B cell (primary cell): Measurements from ENCODE around the gene ST7L. TPM values are rescaled to one million over a fixed set of nuclear protein-coding genes. Genes with fewer than 3 reads are reported as not detected.

ENCODE experiments used
- ATAC-seq: fragments of 200-7000 bp; cut with Tn5 transposase; one replicate; pipeline ENCODE4 v1.10.0; 2021; ENCODE audit warnings: low read depth, mild to moderate bottlenecking, moderate number of reproducible peaks, moderate library complexity
- CTCF ChIA-PET: fragments of 350-600 bp; sonication (Branson Sonifier 250); formaldehyde crosslinking; loops from one replicate; lab custom pipeline; 2021; ENCODE audit warnings: antibody characterized with exemption, inconsistent platforms; lab: Charles Lee
- POLR2A ChIA-PET: fragments of 350-600 bp; sonication (Branson Sonifier 250); formaldehyde crosslinking; loops from one replicate; lab custom pipeline; 2021; ENCODE audit warnings: antibody characterized with exemption; lab: Charles Lee
- DNase-seq: peaks from one replicate; pipeline ENCODE4 v3.0.0; 2013
- H2AFZ ChIP-seq: 2 replicates; pipeline ENCODE4 v1.6.1; 2012; ENCODE audit warnings: mild to moderate bottlenecking, low read depth, low read length; ENCODE audit not compliant: insufficient read depth, poor library complexity, severe bottlenecking
- H3K27ac ChIP-seq, 2 donors: 1 replicate in 1 of 2; 2 replicates in 1 of 2; pipeline ENCODE4 v1.5.1; 2012 to 2013; ENCODE audit warnings: low read length in 2 of 2, mild to moderate bottlenecking in 2 of 2, moderate library complexity in 1 of 2
- H3K27me3 ChIP-seq, 4 experiments: fragments of 200-600 bp in 1 of 4; sonication (generic) in 1 of 4; replicated peaks in 1 of 4; 1 replicate in 2 of 4; 2 replicates in 2 of 4; pipeline versions ENCODE4 v1.6.1 to v1.7.0; 2013 to 2016; ENCODE audit warnings: low read length in 3 of 4, mild to moderate bottlenecking in 2 of 4, mixed read lengths in 1 of 4, moderate library complexity in 1 of 4; ENCODE audit not compliant: insufficient read depth in 4 of 4, control insufficient read depth in 3 of 4; ENCODE audit errors: control extremely low read depth in 1 of 4
- H3K36me3 ChIP-seq, 2 experiments: replicated peaks in 1 of 2; 1 replicate in 1 of 2; 2 replicates in 1 of 2; pipeline versions ENCODE4 v1.6.1 to v1.7.1; 2013; ENCODE audit warnings: low read length in 1 of 2; ENCODE audit not compliant: insufficient read depth in 2 of 2, control insufficient read depth in 1 of 2; ENCODE audit errors: control extremely low read depth in 1 of 2, extremely low read depth in 1 of 2
- H3K4me1 ChIP-seq, 2 donors: fragments of 200-600 bp in 1 of 2; sonication (generic) in 1 of 2; 1 replicate in 1 of 2; 2 replicates in 1 of 2; pipeline versions ENCODE4 v1.5.1 to v1.6.1; 2013 to 2017; ENCODE audit warnings: low read length in 2 of 2; ENCODE audit not compliant: control insufficient read depth in 2 of 2, insufficient read depth in 2 of 2
- H3K4me2 ChIP-seq: replicated peaks from 2 replicates; pipeline ENCODE3; 2012; ENCODE audit warnings: mild to moderate bottlenecking, low read depth, low read length; ENCODE audit not compliant: poor library complexity, severe bottlenecking
- H3K4me3 ChIP-seq, 5 experiments: fragments of 200-600 bp in 1 of 5; sonication (generic) in 1 of 5; 1 replicate in 3 of 5; 2 replicates in 2 of 5; pipeline versions ENCODE4 v1.5.1 to v1.7.0; 2011 to 2016; ENCODE audit warnings: low read length in 4 of 5, mild to moderate bottlenecking in 4 of 5, low read depth in 2 of 5, control low read depth in 1 of 5, moderate library complexity in 1 of 5; ENCODE audit not compliant: insufficient read depth in 1 of 5; ENCODE audit errors: control extremely low read depth in 1 of 5, extremely low read depth in 1 of 5
- H3K79me2 ChIP-seq: fragments of 200-600 bp; sonication (generic); one replicate; pipeline ENCODE4 v1.6.0; 2016; ENCODE audit warnings: low read length; ENCODE audit not compliant: control insufficient read depth, insufficient read depth
- H3K9ac ChIP-seq: fragments of 200-600 bp; sonication (generic); 2 replicates; pipeline ENCODE4 v1.6.1; 2017; ENCODE audit warnings: mild to moderate bottlenecking, low read length, moderate library complexity
- H3K9me3 ChIP-seq, 3 donors: one replicate each; pipeline versions ENCODE4 v1.6.1 to v1.7.1; 2013; ENCODE audit warnings: low read length in 2 of 3; ENCODE audit not compliant: control insufficient read depth in 2 of 3, insufficient read depth in 1 of 3; ENCODE audit errors: control extremely low read depth in 1 of 3
- H4K20me1 ChIP-seq: 2 replicates; pipeline ENCODE4 v1.6.0; 2012; ENCODE audit warnings: mild to moderate bottlenecking, low read length; ENCODE audit not compliant: insufficient read depth, control insufficient read depth, poor library complexity, severe bottlenecking
- H3K27ac Mint-ChIP-seq: one replicate; pipeline ENCODE4 v1.8.0; 2021; ENCODE audit warnings: mixed read lengths
- H3K27me3 Mint-ChIP-seq: one replicate; pipeline ENCODE4 v1.8.0; 2021; ENCODE audit warnings: mixed read lengths
- H3K4me1 Mint-ChIP-seq: one replicate; pipeline ENCODE4 v1.8.0; 2021; ENCODE audit warnings: mixed read lengths
- H3K4me3 Mint-ChIP-seq: one replicate; pipeline ENCODE4 v1.8.0; 2021; ENCODE audit warnings: mixed read lengths
- H3K9me3 Mint-ChIP-seq: one replicate; pipeline ENCODE4 v1.8.0; 2022; ENCODE audit warnings: mixed read lengths; ENCODE audit not compliant: insufficient read depth
- EZH2 ChIP-seq: IDR thresholded peaks from 2 replicates; pipeline ENCODE4 v1.6.1; 2012; ENCODE audit warnings: borderline replicate concordance, low read depth, mild to moderate bottlenecking, moderate library complexity, low read length; ENCODE audit not compliant: insufficient read depth, poor library complexity, severe bottlenecking
- WGBS: methylation state at CpG from one replicate; pipeline ENCODE4 v1.1.5; 2013; ENCODE audit warnings: missing lambda C conversion rate; ENCODE audit not compliant: insufficient coverage; 5-methylcytosine and 5-hydroxymethylcytosine counted together
- intact Hi-C: fragments of 100-400 bp; cut with micrococcal nuclease; formaldehyde crosslinking; loops from one replicate; pipeline ENCODE4 v1.10.0; 2022
- polyA plus RNA-seq: library from polyadenylated mRNA; depleted of rRNA; stranded (reverse); fragments of >200 nt; gene quantifications from 2 replicates; pipeline ENCODE4 v1.2.3, GENCODE V29; 2012
- total RNA-seq, 2 donors: library from RNA; stranded (reverse); fragments of 120-200 nt in 1 of 2; gene quantifications; 1 replicate in 1 of 2; 2 replicates in 1 of 2; pipeline versions ENCODE4 v1.2.3 to v1.2.4, GENCODE V29; 2013 to 2022
- TF ChIP-seq, protein P1 (sequence below): fragments of 200-600 bp; IDR thresholded peaks from one replicate; pipeline ENCODE4 v1.8.0; 2022; ENCODE audit warnings: antibody characterized with exemption, mild to moderate bottlenecking

The ST7L gene
- total and polyA plus RNA-seq, 2 donors (not counting 1 experiment from before 2014, with no cell fraction given) = 13.1 to 16.4 TPM

GRCh38 chr1:112651205-112651604, 32.3 kb upstream of the ST7L start:
- WGBS = no CpG with 5 or more reads among the region's 1 CpG
- intact Hi-C loops = no loop called here
- TF ChIP-seq, protein P1, sequence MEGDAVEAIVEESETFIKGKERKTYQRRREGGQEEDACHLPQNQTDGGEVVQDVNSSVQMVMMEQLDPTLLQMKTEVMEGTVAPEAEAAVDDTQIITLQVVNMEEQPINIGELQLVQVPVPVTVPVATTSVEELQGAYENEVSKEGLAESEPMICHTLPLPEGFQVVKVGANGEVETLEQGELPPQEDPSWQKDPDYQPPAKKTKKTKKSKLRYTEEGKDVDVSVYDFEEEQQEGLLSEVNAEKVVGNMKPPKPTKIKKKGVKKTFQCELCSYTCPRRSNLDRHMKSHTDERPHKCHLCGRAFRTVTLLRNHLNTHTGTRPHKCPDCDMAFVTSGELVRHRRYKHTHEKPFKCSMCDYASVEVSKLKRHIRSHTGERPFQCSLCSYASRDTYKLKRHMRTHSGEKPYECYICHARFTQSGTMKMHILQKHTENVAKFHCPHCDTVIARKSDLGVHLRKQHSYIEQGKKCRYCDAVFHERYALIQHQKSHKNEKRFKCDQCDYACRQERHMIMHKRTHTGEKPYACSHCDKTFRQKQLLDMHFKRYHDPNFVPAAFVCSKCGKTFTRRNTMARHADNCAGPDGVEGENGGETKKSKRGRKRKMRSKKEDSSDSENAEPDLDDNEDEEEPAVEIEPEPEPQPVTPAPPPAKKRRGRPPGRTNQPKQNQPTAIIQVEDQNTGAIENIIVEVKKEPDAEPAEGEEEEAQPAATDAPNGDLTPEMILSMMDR = no peak
- no peak for TF ChIP-seq EZH2
- peaks cover 42% of the 10 kb centered on the region for H3K79me2 ChIP-seq
- peaks cover 2 to 6% of the 10 kb centered on the region in 2 donors for H3K4me1 ChIP-seq
- H3K9me3 ChIP-seq = no peaks in the 10 kb centered on the region
- no peak overlapping the region for H3K4me2 ChIP-seq
- Mint-ChIP-seq H3K4me3 (no peak overlapping the region), H3K27ac (no peak overlapping the region), H3K9me3 (no peaks in the 10 kb centered on the region), H3K27me3 (no peaks in the 10 kb centered on the region), H3K4me1 (peaks cover 14% of the 10 kb centered on the region)
- ChIA-PET POLR2A (no interaction called here), CTCF (interaction anchor here (0.7 to 0.8 kb wide), 2 partner anchors 36 to 422 kb away, joined by 3 to 5 read pairs; partner anchors contain the start of gene LRIG2)
- H3K9ac ChIP-seq = no peak overlapping the region
- H3K4me3 ChIP-seq = no peak overlapping the region
- H3K27me3 ChIP-seq = no peaks in the 10 kb centered on the region
- DNase-seq (no peak), ATAC-seq (no peak)
- H2AFZ ChIP-seq = no peak overlapping the region
- H4K20me1 ChIP-seq = peaks cover 47% of the 10 kb centered on the region
- no peak overlapping the region for H3K27ac ChIP-seq
- peaks cover 11 to 72% of the 10 kb centered on the region in 2 experiments for H3K36me3 ChIP-seq

GRCh38 chr1:112646225-112646624, 27.3 kb upstream of the ST7L start:
- intact Hi-C loops = no loop called here
- no peak for TF ChIP-seq EZH2
- TF ChIP-seq, protein P1 = no peak
- no peak overlapping the region for H3K9ac ChIP-seq
- no peaks in the 10 kb centered on the region for H3K27me3 ChIP-seq
- ChIA-PET CTCF (no interaction called here), POLR2A (no interaction called here)
- no peak overlapping the region for H3K4me2 ChIP-seq
- ATAC-seq (no peak), DNase-seq (no peak)
- H3K27ac ChIP-seq = no peak overlapping the region
- H3K9me3 ChIP-seq = no peaks in the 10 kb centered on the region
- 100% methylated on average over 2 of the region's 4 CpGs for WGBS
- H2AFZ ChIP-seq = no peak overlapping the region
- no peak overlapping the region for H3K4me3 ChIP-seq
- H3K36me3 ChIP-seq = peaks cover 13 to 58% of the 10 kb centered on the region in 2 experiments
- peaks cover 14 to 16% of the 10 kb centered on the region in 2 donors for H3K4me1 ChIP-seq
- H3K9me3 Mint-ChIP-seq = no peaks in the 10 kb centered on the region
- no peaks in the 10 kb centered on the region for H3K27me3 Mint-ChIP-seq
- H3K27ac Mint-ChIP-seq = no peak overlapping the region
- H3K4me3 Mint-ChIP-seq = no peak overlapping the region
- peaks cover 89% of the 10 kb centered on the region for H3K79me2 ChIP-seq
- peaks cover 36% of the 10 kb centered on the region for H3K4me1 Mint-ChIP-seq
- peaks cover 70% of the 10 kb centered on the region for H4K20me1 ChIP-seq
